Measurements from ENCODE around the gene SYNCRIP. TPM values are rescaled to one million over a fixed set of nuclear protein-coding genes. Genes with fewer than 3 reads are reported as not detected.

SYNCRIP gene
- 10 to 100 TPM; 43.0 to 59.3 (median 54.5) TPM for total RNA-seq

- peak within 1 kb of the TSS; percentile 93 to 100 (median 98) for H3K4me3 ChIP-seq
- peak; percentile 67 to 70 for ATAC-seq
- H3K27ac ChIP-seq = peak within 1 kb of the TSS; percentile 96 to 98 (median 98)
- H3K9me3 ChIP-seq = no peaks in the 10 kb centered on the region
- peak; percentile 99 for DNase-seq
- peaks cover 0 to 23% of the 10 kb centered on the region in 2 donors for H3K36me3 ChIP-seq
- intact Hi-C loops (cut with DNase I; ENCODE audit: low total_unique reads) (loop anchor here (1.0 to 5.0 kb wide), 3 partner anchors 35 to 1514 kb away; partner anchors contain the start of gene ZNF292), in situ Hi-C loops (cut with MboI; ENCODE audit: low sequenced_read_pairs in 4 of 4) (loop anchor here in 1 of 4 donors (5.0 kb wide), 1 partner anchor 51 kb away; the partner anchor contains the start of gene SNX14)
- H3K27me3 ChIP-seq = no peaks in the 10 kb centered on the region
- H3K4me1 ChIP-seq = peaks cover 36 to 42% of the 10 kb centered on the region in 2 donors
- peak; percentile 90 to 93 for TF ChIP-seq POLR2A (IDR thresholded peaks at IDR 0.05)
- TF ChIP-seq, protein P1, sequence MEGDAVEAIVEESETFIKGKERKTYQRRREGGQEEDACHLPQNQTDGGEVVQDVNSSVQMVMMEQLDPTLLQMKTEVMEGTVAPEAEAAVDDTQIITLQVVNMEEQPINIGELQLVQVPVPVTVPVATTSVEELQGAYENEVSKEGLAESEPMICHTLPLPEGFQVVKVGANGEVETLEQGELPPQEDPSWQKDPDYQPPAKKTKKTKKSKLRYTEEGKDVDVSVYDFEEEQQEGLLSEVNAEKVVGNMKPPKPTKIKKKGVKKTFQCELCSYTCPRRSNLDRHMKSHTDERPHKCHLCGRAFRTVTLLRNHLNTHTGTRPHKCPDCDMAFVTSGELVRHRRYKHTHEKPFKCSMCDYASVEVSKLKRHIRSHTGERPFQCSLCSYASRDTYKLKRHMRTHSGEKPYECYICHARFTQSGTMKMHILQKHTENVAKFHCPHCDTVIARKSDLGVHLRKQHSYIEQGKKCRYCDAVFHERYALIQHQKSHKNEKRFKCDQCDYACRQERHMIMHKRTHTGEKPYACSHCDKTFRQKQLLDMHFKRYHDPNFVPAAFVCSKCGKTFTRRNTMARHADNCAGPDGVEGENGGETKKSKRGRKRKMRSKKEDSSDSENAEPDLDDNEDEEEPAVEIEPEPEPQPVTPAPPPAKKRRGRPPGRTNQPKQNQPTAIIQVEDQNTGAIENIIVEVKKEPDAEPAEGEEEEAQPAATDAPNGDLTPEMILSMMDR (IDR thresholded peaks at IDR 0.05 in 4 of 5, conservative IDR thresholded peaks at IDR 0.05 in 1 of 5) = no peak
These were observed at the start of gene SYNCRIP for GRCh38 chr6:85642774-85643536. SYNCRIP (minus strand) TSS chr6:85642886; CDS start chr6:85641439, 1,447 bp downstream.

GRCh38 chr6:85691478-85691877 is 48.8 kb upstream of the SYNCRIP start:
- H3K36me3 ChIP-seq = no peaks in the 10 kb centered on the region
- no peaks in the 10 kb centered on the region for H3K27me3 ChIP-seq
- ATAC-seq (no peak), DNase-seq (no peak)
- no peak overlapping the region for H3K4me3 ChIP-seq
- in situ Hi-C loops (cut with MboI; ENCODE audit: low sequenced_read_pairs in 4 of 4) (no loop called here), intact Hi-C loops (cut with DNase I; ENCODE audit: low total_unique reads) (no loop called here)
- TF ChIP-seq, protein P1 (IDR thresholded peaks at IDR 0.05 in 4 of 5, conservative IDR thresholded peaks at IDR 0.05 in 1 of 5) = no peak
- no peak for TF ChIP-seq POLR2A (IDR thresholded peaks at IDR 0.05)
- no peak overlapping the region for H3K27ac ChIP-seq
- H3K4me1 ChIP-seq = no peaks in the 10 kb centered on the region
- H3K9me3 ChIP-seq = no peaks in the 10 kb centered on the region

DNA sequence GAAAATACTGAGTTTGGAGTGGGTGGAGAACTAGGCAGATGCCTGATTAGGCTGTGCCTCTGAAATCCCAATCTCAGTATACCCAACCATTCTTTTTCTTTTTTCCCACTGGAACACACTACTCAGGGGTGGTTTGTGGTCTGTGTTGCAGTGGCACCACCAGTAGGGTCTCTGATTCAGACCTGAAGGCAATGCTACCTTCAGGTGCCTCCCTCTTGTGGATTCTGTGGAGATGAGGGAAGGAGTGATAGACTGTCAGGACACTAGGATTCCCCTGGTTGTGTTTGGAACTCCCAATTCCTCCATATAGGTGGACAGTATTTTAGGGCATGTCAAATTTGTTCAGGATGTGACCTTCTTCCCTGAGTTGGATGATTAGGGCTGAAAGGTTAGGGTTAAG is 47.4 kb upstream of the SYNCRIP start:
- DNase-seq (no peak), ATAC-seq (no peak)
- Histone ChIP-seq H3K27ac (no peak overlapping the region), H3K36me3 (no peaks in the 10 kb centered on the region), H3K4me1 (peaks cover 3 to 7% of the 10 kb centered on the region in 2 donors), H3K4me3 (no peak overlapping the region), H3K9me3 (no peaks in the 10 kb centered on the region), H3K27me3 (no peaks in the 10 kb centered on the region)
- intact Hi-C loops (cut with DNase I; ENCODE audit: low total_unique reads) (no loop called here), in situ Hi-C loops (cut with MboI; ENCODE audit: low sequenced_read_pairs in 4 of 4) (no loop called here)
- TF ChIP-seq, protein P1 (IDR thresholded peaks at IDR 0.05 in 4 of 5, conservative IDR thresholded peaks at IDR 0.05 in 1 of 5) = no peak

GRCh38 chr6:85685713-85686112 is 43.0 kb upstream of the SYNCRIP start:
- Histone ChIP-seq H3K9me3 (no peaks in the 10 kb centered on the region), H3K36me3 (no peaks in the 10 kb centered on the region), H3K4me1 (peaks cover 14 to 18% of the 10 kb centered on the region in 2 donors), H3K27ac (peak overlapping the region in 2 of 4 donors; percentile 81 to 84), H3K4me3 (no peak overlapping the region), H3K27me3 (no peaks in the 10 kb centered on the region)
- DNase-seq (no peak), ATAC-seq (no peak)
- no peak for TF ChIP-seq POLR2A (IDR thresholded peaks at IDR 0.05)
- TF ChIP-seq, protein P1 (IDR thresholded peaks at IDR 0.05 in 4 of 5, conservative IDR thresholded peaks at IDR 0.05 in 1 of 5) = no peak
- intact Hi-C loops (cut with DNase I; ENCODE audit: low total_unique reads) (loop anchor here (2.0 kb wide), 1 partner anchor 29 kb away; no protein-coding TSS in a partner anchor), in situ Hi-C loops (cut with MboI; ENCODE audit: low sequenced_read_pairs in 4 of 4) (no loop called here)
